GM18873 (cell line): Measurements from ENCODE around the gene BATF2.
"Not testable (repeated sequence)": the region's sequence is repeated elsewhere in the genome, so short reads cannot be mapped to it uniquely, and the experiment has no call there.

ENCODE experiments used
- ATAC-seq: cut with Tn5 transposase; IDR thresholded peaks from one replicate; pipeline ENCODE4 v1.9.1; 2021; ENCODE audit warnings: mild to moderate bottlenecking, moderate library complexity, moderate number of reproducible peaks; ENCODE audit not compliant: unreplicated experiment, low FRiP score

The BATF2 gene

GRCh38 chr11:64996710-64997380, at the start of gene BATF2:
Gene BATF2, minus strand, starts transcription at chr11:64996971. Its CDS starts 57 bp downstream, at chr11:64996914.
- ATAC-seq, result no peak

GRCh38 chr11:65045728-65046127, 49.0 kb upstream of the BATF2 start:
- ATAC-seq, result no peak

GRCh38 chr11:65045061-65045460, 48.3 kb upstream of the BATF2 start:
- ATAC-seq, result no peak

- no peak for ATAC-seq
Measured at GRCh38 chr11:65043881-65044501, 47.2 kb upstream of the BATF2 start.

- ATAC-seq, result no peak
Measured at GRCh38 chr11:65042891-65043290, 46.1 kb upstream of the BATF2 start.

GRCh38 chr11:65040847-65041622, 44.3 kb upstream of the BATF2 start, which contains the start of gene SAC3D1:
Gene SAC3D1, plus strand, starts transcription at chr11:65041210. Its CDS starts 83 bp downstream, at chr11:65041293.
- peak; percentile 83 for ATAC-seq

- ATAC-seq, result no peak
Measured at GRCh38 chr11:65040520-65040846, 43.7 kb upstream of the BATF2 start.

- ATAC-seq, result no peak
Measured at GRCh38 chr11:65036931-65037330, 40.2 kb upstream of the BATF2 start.

- no peak for ATAC-seq
Measured at GRCh38 chr11:65035579-65035978, 38.8 kb upstream of the BATF2 start.

- no peak for ATAC-seq
Measured at GRCh38 chr11:65034423-65034822, 37.7 kb upstream of the BATF2 start.

- ATAC-seq, result no peak
Measured at GRCh38 chr11:65032216-65032615, 35.4 kb upstream of the BATF2 start.

GRCh38 chr11:65027213-65028067, 30.7 kb upstream of the BATF2 start, which contains the start of gene SNX15:
Gene SNX15, plus strand, starts transcription at chr11:65027439. Its CDS starts 99 bp downstream, at chr11:65027538.
- ATAC-seq, result peak; percentile 78

GRCh38 chr11:65026810-65027209, 30.0 kb upstream of the BATF2 start:
- no peak for ATAC-seq

- not testable (repeated sequence) for ATAC-seq
Measured at GRCh38 chr11:65023502-65023901, 26.7 kb upstream of the BATF2 start.

GRCh38 chr11:65021509-65021908, 24.7 kb upstream of the BATF2 start:
- no peak for ATAC-seq

GRCh38 chr11:65021003-65021402, 24.2 kb upstream of the BATF2 start:
- no peak for ATAC-seq

GRCh38 chr11:65019824-65020223, 23.1 kb upstream of the BATF2 start:
- no peak for ATAC-seq

- no peak for ATAC-seq
Measured at GRCh38 chr11:65017937-65018336, 21.2 kb upstream of the BATF2 start.

- ATAC-seq, result no peak
Measured at GRCh38 chr11:65016705-65017104, 19.9 kb upstream of the BATF2 start.

- no peak for ATAC-seq
Measured at GRCh38 chr11:65014726-65015227, 18.0 kb upstream of the BATF2 start.
